Breast epithelium (tissue), 4 donors: Measurements from ENCODE around the gene APOC1. TPM values are rescaled to one million over a fixed set of nuclear protein-coding genes. Genes with fewer than 3 reads are reported as not detected.

ENCODE experiments used
- DNase-seq, 2 donors: peaks; one replicate each; pipeline ENCODE4 v3.0.0-alpha.2; 2019; ENCODE audit warnings: low spot score in 2 of 2
- H3K27ac ChIP-seq, 2 donors: fragments of 200-600 bp; sonication (generic) in 1 of 2; one replicate each; pipeline ENCODE4 v1.5.1; 2016 to 2019; ENCODE audit warnings: mild to moderate bottlenecking in 1 of 2
- H3K27me3 ChIP-seq, 2 donors: fragments of 200-600 bp; sonication (generic) in 1 of 2; one replicate each; pipeline versions ENCODE4 v1.5.1 to v1.6.0; 2017 to 2019; ENCODE audit warnings: control low read depth in 1 of 2, mild to moderate bottlenecking in 1 of 2
- H3K36me3 ChIP-seq: fragments of 200-600 bp; one replicate; pipeline ENCODE4 v1.5.1; 2019
- H3K4me1 ChIP-seq, 2 donors: fragments of 200-600 bp; sonication (generic); one replicate each; pipeline ENCODE4 v1.5.1; 2016 to 2019; ENCODE audit warnings: control low read depth in 1 of 2
- H3K4me3 ChIP-seq, 3 donors: fragments of 200-600 bp; sonication (generic); 1 replicate in 2 of 3; 2 replicates in 1 of 3; pipeline ENCODE4 v1.5.1; 2016 to 2019; ENCODE audit warnings: mild to moderate bottlenecking in 3 of 3, moderate library complexity in 2 of 3
- H3K9me3 ChIP-seq, 2 donors: fragments of 200-600 bp; sonication (generic) in 1 of 2; one replicate each; pipeline ENCODE4 v1.5.1; 2016 to 2019; ENCODE audit warnings: control low read depth in 1 of 2
- CTCF ChIP-seq, 3 donors: fragments of 450-650 bp; IDR thresholded peaks; one replicate each; pipeline ENCODE4 v1.5.1; 2016 to 2017; ENCODE audit warnings: antibody characterized with exemption in 3 of 3, mild to moderate bottlenecking in 3 of 3, moderate library complexity in 3 of 3
- POLR2A ChIP-seq: fragments of 450-650 bp; IDR thresholded peaks from one replicate; pipeline ENCODE4 v1.6.1; 2016; ENCODE audit warnings: antibody characterized with exemption, mild to moderate bottlenecking, moderate library complexity
- POLR2AphosphoS5 ChIP-seq, 3 donors: sonication (generic); formaldehyde crosslinking; IDR thresholded peaks; one replicate each; pipeline ENCODE4 v1.6.1; 2017; ENCODE audit warnings: antibody characterized with exemption in 3 of 3
- intact Hi-C: fragments of 100-400 bp; cut with DNase I; formaldehyde crosslinking; loops from one replicate; pipeline ENCODE4 v1.15.1; 2023; ENCODE audit warnings: low total_unique reads
- total RNA-seq, 3 donors: library from RNA; depleted of rRNA; stranded (reverse); fragments of >200 nt; gene quantifications; one replicate each; pipeline ENCODE4 v1.1.0, GENCODE V29; 2016

Gene APOC1
- total RNA-seq, 3 donors from 2014 or later: 59.0 to 285 (median 78.7) TPM

DNA sequence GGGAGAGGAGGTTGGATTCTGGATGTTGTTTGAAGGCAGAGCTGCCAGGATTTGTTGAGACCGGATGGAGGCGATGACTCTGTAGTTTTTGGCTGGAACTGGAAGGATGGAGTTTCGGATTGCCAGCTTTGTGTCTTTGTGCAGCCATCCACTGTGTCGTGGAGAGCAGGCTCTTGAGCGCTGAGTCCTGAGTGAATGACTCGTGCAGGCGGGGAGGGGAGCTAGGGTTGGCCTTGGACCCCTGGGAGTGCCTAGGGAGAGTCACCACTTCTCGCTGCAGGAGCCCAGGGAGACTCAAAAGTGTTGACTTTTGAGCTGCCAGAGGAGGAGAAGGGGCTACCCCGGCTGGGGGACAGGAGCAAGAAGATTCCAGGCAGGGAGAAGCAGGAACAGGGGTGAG, 19.5 kb upstream of the APOC1 start:
- intact Hi-C loops: no loop called here

DNA sequence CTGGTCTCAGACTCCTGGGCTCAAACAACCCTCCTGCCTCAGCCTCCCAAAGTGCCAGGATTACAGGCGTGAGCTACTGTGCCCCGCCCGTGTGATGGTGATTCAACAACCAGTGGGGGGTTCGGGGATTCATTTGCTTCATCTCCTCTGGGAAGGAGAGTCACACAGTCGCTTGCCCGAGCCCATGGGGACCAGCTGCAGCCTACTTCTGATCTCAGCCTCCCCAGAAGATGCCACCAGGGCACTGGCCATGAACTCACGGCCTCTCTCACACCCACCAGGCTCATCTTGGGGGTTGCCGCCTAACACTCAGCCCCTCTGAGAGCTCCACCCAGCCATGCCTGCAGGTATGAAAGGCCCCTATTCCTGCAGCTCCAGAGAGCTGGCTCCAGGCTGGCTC, 16.6 kb upstream of the APOC1 start:
- Histone ChIP-seq H3K36me3 (no peaks in the 10 kb centered on the region), H3K4me1 (no peaks in the 10 kb centered on the region), H3K27ac (no peak overlapping the region), H3K27me3 (no peaks in the 10 kb centered on the region), H3K4me3 (no peak overlapping the region), H3K9me3 (no peaks in the 10 kb centered on the region)
- TF ChIP-seq POLR2AphosphoS5 (IDR thresholded peaks at IDR 0.05) (no peak), CTCF (IDR thresholded peaks at IDR 0.05) (no peak), POLR2A (no peak)
- intact Hi-C loops: no loop called here
- no peak for DNase-seq

More for the DNA sequence above, 19.5 kb upstream of the APOC1 start:
- Histone ChIP-seq H3K4me1 (peaks cover 11% of the 10 kb centered on the region in 2 donors), H3K27ac (no peak overlapping the region), H3K9me3 (no peaks in the 10 kb centered on the region), H3K4me3 (no peak overlapping the region), H3K36me3 (no peaks in the 10 kb centered on the region), H3K27me3 (no peaks in the 10 kb centered on the region)
- no peak for DNase-seq
- no peak for TF ChIP-seq POLR2A
- no peak for TF ChIP-seq POLR2AphosphoS5 (IDR thresholded peaks at IDR 0.05)
- TF ChIP-seq CTCF (IDR thresholded peaks at IDR 0.05): no peak

- Histone ChIP-seq H3K27ac (no peak overlapping the region), H3K4me1 (no peaks in the 10 kb centered on the region), H3K9me3 (no peaks in the 10 kb centered on the region), H3K27me3 (no peaks in the 10 kb centered on the region), H3K36me3 (no peaks in the 10 kb centered on the region), H3K4me3 (no peak overlapping the region)
- no peak for DNase-seq
- intact Hi-C loops: no loop called here
- TF ChIP-seq CTCF (IDR thresholded peaks at IDR 0.05) (no peak), POLR2A (no peak), POLR2AphosphoS5 (IDR thresholded peaks at IDR 0.05) (no peak)
Observed at GRCh38 chr19:44900328-44901244, 13.8 kb upstream of the APOC1 start.

- TF ChIP-seq POLR2A (no peak), CTCF (IDR thresholded peaks at IDR 0.05) (no peak), POLR2AphosphoS5 (IDR thresholded peaks at IDR 0.05) (no peak)
- Histone ChIP-seq H3K27me3 (no peaks in the 10 kb centered on the region), H3K27ac (no peak overlapping the region), H3K9me3 (no peaks in the 10 kb centered on the region), H3K4me3 (no peak overlapping the region), H3K36me3 (no peaks in the 10 kb centered on the region), H3K4me1 (peaks cover 0 to 9% of the 10 kb centered on the region in 2 donors)
- intact Hi-C loops: no loop called here
- DNase-seq: no peak
Observed at GRCh38 chr19:44903216-44903601, 11.2 kb upstream of the APOC1 start.
